ENCODE results near the gene TMTC1.

The TMTC1 gene

DNA sequence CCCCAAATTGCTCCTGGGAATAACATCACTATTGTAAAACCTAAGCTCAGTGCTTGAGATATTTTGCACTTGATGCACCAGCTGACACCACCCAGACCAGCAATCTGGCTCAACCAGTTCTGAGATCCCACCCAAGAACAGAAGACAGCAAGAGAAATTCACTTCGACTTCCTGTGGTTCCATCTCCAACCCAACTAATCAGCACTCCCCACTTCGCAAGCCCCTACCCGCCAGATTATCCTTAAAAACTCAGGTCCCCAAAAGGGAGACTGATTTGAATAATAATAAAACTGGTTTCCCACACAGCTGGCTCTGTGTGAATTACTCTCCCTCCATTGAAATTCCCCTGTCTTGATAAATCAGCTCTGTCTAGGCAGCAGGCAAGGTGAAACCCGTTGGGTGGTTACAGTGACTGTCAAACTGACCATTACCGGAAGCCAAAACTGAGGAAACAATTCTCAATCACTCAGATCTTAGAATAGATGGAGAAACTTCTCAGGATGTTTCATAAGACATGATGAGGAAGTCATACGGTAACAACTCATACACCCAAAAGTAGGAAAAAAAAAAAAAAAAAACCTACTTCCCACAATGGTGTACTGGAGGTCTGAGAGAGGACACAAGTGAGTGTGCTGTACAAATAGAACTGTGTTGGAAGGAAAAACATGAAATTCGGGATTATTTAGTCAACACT lies 92.4 kb downstream of the TMTC1 start:
- Histone ChIP-seq H3K79me2 (ENCODE audit: low read length) (no peaks in the 10 kb centered on the region), H3K4me3 (ENCODE audit: low read length) (no peak overlapping the region), H3K36me3 (replicated peaks; ENCODE audit: low read depth, low read length) (no peaks in the 10 kb centered on the region), H3K4me2 (ENCODE audit: low read length) (no peak overlapping the region), H3K4me1 (ENCODE audit: low read length) (no peaks in the 10 kb centered on the region), H3K27me3 (ENCODE audit: low read depth, low read length) (no peaks in the 10 kb centered on the region), H4K20me1 (ENCODE audit: insufficient read depth, low read length) (no peaks in the 10 kb centered on the region), H2AFZ (ENCODE audit: low read depth, low read length) (no peak overlapping the region), H3K27ac (ENCODE audit: low read length) (no peak overlapping the region), H3K9me3 (ENCODE audit: insufficient read depth, low read length) (no peaks in the 10 kb centered on the region), H3K9ac (ENCODE audit: low read length) (no peak overlapping the region)
- no peak for TF ChIP-seq EZH2phosphoT487 (IDR thresholded peaks at IDR 0.05; ENCODE audit: low read depth)
- TF ChIP-seq, protein P1, sequence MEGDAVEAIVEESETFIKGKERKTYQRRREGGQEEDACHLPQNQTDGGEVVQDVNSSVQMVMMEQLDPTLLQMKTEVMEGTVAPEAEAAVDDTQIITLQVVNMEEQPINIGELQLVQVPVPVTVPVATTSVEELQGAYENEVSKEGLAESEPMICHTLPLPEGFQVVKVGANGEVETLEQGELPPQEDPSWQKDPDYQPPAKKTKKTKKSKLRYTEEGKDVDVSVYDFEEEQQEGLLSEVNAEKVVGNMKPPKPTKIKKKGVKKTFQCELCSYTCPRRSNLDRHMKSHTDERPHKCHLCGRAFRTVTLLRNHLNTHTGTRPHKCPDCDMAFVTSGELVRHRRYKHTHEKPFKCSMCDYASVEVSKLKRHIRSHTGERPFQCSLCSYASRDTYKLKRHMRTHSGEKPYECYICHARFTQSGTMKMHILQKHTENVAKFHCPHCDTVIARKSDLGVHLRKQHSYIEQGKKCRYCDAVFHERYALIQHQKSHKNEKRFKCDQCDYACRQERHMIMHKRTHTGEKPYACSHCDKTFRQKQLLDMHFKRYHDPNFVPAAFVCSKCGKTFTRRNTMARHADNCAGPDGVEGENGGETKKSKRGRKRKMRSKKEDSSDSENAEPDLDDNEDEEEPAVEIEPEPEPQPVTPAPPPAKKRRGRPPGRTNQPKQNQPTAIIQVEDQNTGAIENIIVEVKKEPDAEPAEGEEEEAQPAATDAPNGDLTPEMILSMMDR (IDR thresholded peaks at IDR 0.05; ENCODE audit: low read depth, low read length): no peak

DNA sequence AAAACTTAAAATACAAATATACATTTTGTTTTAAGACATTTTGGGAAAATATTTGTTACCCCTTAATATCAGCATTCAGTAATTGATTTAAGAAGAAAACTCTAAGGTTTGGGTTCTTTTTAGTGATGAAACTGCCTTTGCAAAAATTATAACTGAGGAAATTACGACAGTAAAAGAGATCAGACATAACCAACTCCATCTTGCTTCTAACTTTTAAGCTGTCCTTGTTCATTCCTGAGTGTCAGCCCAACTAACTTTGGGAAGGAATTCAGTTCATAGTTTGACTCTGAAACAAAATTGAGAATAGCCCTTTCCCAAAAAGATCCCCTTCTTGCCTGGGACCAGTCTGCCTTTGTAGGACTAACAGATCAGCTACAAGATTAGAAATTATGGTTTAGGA lies 93.0 kb downstream of the TMTC1 start:
- H2AFZ ChIP-seq (ENCODE audit: low read depth, low read length): no peak overlapping the region
- TF ChIP-seq, protein P1 (IDR thresholded peaks at IDR 0.05; ENCODE audit: low read depth, low read length): no peak
- TF ChIP-seq EZH2phosphoT487 (IDR thresholded peaks at IDR 0.05; ENCODE audit: low read depth): no peak
- no peaks in the 10 kb centered on the region for H3K79me2 ChIP-seq (ENCODE audit: low read length)

DNA sequence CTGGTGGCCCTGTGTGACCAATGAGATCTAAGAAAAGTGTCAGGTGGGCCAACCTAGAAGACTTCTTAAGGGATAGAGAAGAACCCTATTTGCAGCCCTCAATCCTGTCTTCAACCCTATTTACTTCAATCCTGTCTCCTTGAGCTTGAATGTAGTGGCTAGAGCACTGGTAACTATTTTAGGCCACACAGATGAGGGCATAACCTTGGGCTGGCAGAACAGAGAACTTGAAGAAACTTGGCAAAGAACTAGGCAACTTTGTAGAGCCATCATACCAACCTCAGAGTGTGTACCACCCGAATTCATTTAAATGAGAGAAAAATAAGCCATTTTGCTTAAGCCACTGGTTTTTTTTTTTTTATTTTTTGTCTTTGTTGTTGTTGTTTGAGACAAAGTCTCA lies 94.8 kb downstream of the TMTC1 start:
- no peaks in the 10 kb centered on the region for H3K9me3 ChIP-seq (ENCODE audit: insufficient read depth, low read length)
- H3K4me3 ChIP-seq (ENCODE audit: low read length): no peak overlapping the region
- H3K27ac ChIP-seq (ENCODE audit: low read length): no peak overlapping the region
- H4K20me1 ChIP-seq (ENCODE audit: insufficient read depth, low read length): no peaks in the 10 kb centered on the region
- no peaks in the 10 kb centered on the region for H3K79me2 ChIP-seq (ENCODE audit: low read length)
- H3K36me3 ChIP-seq (replicated peaks; ENCODE audit: low read depth, low read length): no peaks in the 10 kb centered on the region
- H3K9ac ChIP-seq (ENCODE audit: low read length): no peak overlapping the region
- no peaks in the 10 kb centered on the region for H3K27me3 ChIP-seq (ENCODE audit: low read depth, low read length)
- no peak overlapping the region for H2AFZ ChIP-seq (ENCODE audit: low read depth, low read length)
- H3K4me2 ChIP-seq (ENCODE audit: low read length): no peak overlapping the region
- H3K4me1 ChIP-seq (ENCODE audit: low read length): no peaks in the 10 kb centered on the region
- no peak for TF ChIP-seq EZH2phosphoT487 (IDR thresholded peaks at IDR 0.05; ENCODE audit: low read depth)
- TF ChIP-seq, protein P1 (IDR thresholded peaks at IDR 0.05; ENCODE audit: low read depth, low read length): no peak

More for the DNA sequence above, 93.0 kb downstream of the TMTC1 start:
- no peaks in the 10 kb centered on the region for H4K20me1 ChIP-seq (ENCODE audit: insufficient read depth, low read length)
- H3K36me3 ChIP-seq (replicated peaks; ENCODE audit: low read depth, low read length): no peaks in the 10 kb centered on the region
- H3K4me2 ChIP-seq (ENCODE audit: low read length): no peak overlapping the region
- H3K9me3 ChIP-seq (ENCODE audit: insufficient read depth, low read length): no peaks in the 10 kb centered on the region
- H3K4me3 ChIP-seq (ENCODE audit: low read length): no peak overlapping the region
- H3K9ac ChIP-seq (ENCODE audit: low read length): no peak overlapping the region
- no peaks in the 10 kb centered on the region for H3K27me3 ChIP-seq (ENCODE audit: low read depth, low read length)
- H3K27ac ChIP-seq (ENCODE audit: low read length): no peak overlapping the region
- no peaks in the 10 kb centered on the region for H3K4me1 ChIP-seq (ENCODE audit: low read length)

DNA sequence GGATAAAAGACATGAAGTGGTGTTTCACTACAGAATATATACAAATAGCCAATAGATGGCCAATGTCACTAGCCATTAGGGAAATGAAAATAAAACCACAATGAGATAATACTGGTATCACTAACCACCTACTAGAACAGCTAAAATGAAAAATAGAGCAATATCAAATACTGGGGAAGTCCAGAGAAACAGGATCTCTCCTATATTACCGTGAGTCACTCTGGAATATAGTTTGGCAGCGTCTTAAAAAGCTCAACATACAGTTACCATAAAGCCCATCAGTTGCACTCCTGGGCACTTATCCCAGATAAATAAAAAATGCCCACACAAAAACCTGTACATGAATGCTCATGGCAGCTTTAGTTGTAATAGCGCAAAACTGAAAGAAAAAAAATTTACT lies 101.7 kb downstream of the TMTC1 start:
- Histone ChIP-seq H3K4me1 (ENCODE audit: low read length) (no peaks in the 10 kb centered on the region), H3K9ac (ENCODE audit: low read length) (no peak overlapping the region), H3K27me3 (ENCODE audit: low read depth, low read length) (no peaks in the 10 kb centered on the region), H3K9me3 (ENCODE audit: insufficient read depth, low read length) (no peaks in the 10 kb centered on the region), H2AFZ (ENCODE audit: low read depth, low read length) (no peak overlapping the region), H3K27ac (ENCODE audit: low read length) (no peak overlapping the region), H3K36me3 (replicated peaks; ENCODE audit: low read depth, low read length) (no peaks in the 10 kb centered on the region), H4K20me1 (ENCODE audit: insufficient read depth, low read length) (no peaks in the 10 kb centered on the region), H3K4me2 (ENCODE audit: low read length) (no peak overlapping the region), H3K79me2 (ENCODE audit: low read length) (no peaks in the 10 kb centered on the region), H3K4me3 (ENCODE audit: low read length) (no peak overlapping the region)
- TF ChIP-seq, protein P1 (IDR thresholded peaks at IDR 0.05; ENCODE audit: low read depth, low read length): no peak
- no peak for TF ChIP-seq EZH2phosphoT487 (IDR thresholded peaks at IDR 0.05; ENCODE audit: low read depth)

Measured in OCI-LY3 (cell line).